ENCODE results near the gene PLCB1. TPM values are rescaled to one million over a fixed set of nuclear protein-coding genes. Genes with fewer than 3 reads are reported as not detected.
A peak's percentile ranks its signal among the peaks of the same experiment; 100 is the strongest.
"Not testable (repeated sequence)": the region's sequence is repeated elsewhere in the genome, so short reads cannot be mapped to it uniquely, and the experiment has no call there.

Gene PLCB1
- polyA plus RNA-seq, 6 donors from 2014 or later: 0.27 to 0.79 (median 0.54) TPM; not detected in 2

DNA sequence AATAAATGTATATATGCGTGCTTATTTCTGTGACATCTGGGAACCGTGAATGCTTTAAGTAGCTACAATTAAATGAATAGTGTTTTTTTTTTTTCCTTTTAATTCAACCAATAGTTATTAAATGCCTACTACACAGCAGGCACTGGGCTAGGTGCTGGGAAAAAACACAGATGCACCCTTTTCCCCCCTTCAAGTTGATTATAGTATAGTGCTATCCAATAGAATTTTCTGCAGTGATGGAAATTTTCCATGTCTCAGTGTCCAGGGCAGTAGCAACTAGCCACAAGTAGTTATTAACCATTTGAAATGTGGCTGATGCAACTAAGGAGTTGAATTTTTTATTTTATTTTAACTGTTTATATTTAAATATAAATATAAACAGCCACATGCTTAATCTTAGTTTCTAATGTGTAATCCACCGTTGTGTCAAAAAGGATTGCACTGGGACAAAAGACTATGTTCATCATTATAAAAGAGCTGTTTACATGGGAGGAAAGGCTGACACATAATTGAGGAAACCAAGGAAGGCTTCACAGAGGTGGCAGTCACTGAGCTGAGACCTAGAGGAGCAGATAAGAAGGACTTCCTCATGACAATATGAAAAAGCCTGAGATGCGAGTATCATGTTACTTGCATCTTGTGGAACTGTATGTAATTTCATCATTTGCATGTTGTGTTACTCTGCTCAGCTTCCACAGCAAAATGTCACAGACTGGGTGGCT, 675.6 kb downstream of the PLCB1 start:
- Mint-ChIP-seq H3K36me3 (no peaks in the 10 kb centered on the region), H3K4me3 (no peak overlapping the region), H3K4me1 (no peaks in the 10 kb centered on the region), H3K27ac (no peak overlapping the region), H3K9me3 (no peaks in the 10 kb centered on the region), H3K27me3 (no peaks in the 10 kb centered on the region)
- DNase-seq: no peak
- no peak for ATAC-seq (ENCODE audit: low read depth in 2 of 2)

DNA sequence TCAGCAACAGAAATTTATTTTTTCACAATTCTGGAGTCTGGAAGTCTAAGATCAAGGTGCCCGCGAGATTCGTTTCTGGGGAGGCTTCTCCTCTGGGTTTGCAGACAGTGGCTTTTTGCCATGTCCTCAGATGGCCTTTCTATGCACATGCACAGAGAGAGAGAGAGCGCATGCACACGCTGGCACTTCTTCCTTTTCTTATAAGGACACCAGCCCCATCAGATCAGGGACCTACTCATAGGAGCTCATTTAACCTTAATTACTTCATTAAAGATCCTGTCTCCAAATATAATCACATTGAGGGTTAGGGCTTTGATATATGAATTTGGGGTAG, 676.1 kb downstream of the PLCB1 start:
- Mint-ChIP-seq H3K36me3 (no peaks in the 10 kb centered on the region), H3K4me3 (no peak overlapping the region), H3K27me3 (no peaks in the 10 kb centered on the region), H3K27ac (no peak overlapping the region), H3K9me3 (no peaks in the 10 kb centered on the region), H3K4me1 (no peaks in the 10 kb centered on the region)
- no peak for DNase-seq
- no peak for ATAC-seq (ENCODE audit: low read depth in 2 of 2)

- Mint-ChIP-seq H3K27ac (no peak overlapping the region), H3K36me3 (no peaks in the 10 kb centered on the region), H3K4me3 (no peak overlapping the region), H3K4me1 (no peaks in the 10 kb centered on the region), H3K9me3 (no peaks in the 10 kb centered on the region), H3K27me3 (no peaks in the 10 kb centered on the region)
- DNase-seq (no peak), ATAC-seq (ENCODE audit: low read depth in 2 of 2) (no peak)
Observed at GRCh38 chr20:8809107-8809953, 677.3 kb downstream of the PLCB1 start.

DNA sequence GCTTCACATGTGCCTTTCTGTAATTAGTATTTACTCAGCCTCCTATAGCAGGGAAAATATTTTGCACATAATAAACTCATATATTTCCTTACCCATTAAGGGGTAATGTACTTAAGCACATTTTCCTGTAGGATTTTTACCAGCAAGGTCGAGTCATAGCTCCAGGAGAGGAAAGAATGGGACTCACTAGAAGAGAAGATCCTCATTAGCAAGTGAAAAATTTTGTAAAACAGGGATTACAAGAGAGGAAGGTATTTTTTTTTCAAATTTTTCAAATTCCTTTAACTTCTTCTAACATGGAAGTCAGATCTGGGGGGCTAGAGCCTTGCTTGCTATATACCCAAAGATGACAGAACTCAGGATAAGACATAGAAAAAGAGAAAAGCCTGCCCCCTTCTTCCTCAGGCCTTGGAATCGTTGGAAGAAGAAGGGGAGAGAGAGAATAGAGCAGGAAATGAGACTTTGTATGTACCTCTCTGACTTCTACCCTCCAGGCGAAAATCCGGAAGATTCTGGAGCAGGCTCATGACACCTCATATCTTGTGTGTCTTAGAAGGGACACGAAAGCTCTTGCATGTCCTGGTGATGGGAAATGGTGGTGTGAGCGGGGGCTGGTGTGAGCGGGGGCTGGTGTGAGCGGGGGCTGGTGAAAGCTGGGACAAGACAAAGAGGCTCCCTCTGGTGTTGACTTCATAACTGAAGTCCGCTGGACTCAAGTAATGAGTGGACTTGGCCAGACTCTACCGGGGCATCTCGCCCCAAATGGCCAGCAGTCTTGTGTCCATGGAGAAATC, 679.9 kb downstream of the PLCB1 start:
- ATAC-seq (ENCODE audit: low read depth in 2 of 2) (no peak), DNase-seq (no peak)
- Mint-ChIP-seq H3K9me3 (no peaks in the 10 kb centered on the region), H3K4me3 (no peak overlapping the region), H3K36me3 (no peaks in the 10 kb centered on the region), H3K27ac (no peak overlapping the region), H3K27me3 (no peaks in the 10 kb centered on the region), H3K4me1 (no peaks in the 10 kb centered on the region)

DNA sequence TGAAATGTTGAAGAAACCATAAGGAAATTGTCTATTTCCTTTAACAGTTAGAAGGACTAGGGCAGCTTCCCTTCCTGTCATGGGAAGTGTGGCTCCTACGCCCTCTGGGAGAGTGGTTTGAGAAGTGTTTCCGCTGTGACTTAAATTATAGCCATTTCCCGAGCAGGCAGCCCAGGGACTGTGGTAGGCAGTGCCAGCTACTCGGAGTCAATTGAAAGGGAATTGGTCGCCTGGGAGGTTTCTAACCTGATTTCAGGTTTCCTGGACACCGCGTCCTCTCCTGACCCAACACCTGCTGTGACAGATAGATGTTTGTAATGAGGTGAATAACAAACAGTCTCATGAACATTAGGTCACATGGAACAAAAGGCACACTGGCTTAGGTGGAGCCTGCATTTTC, 680.8 kb downstream of the PLCB1 start:
- H3K27ac Mint-ChIP-seq: no peak overlapping the region
- H3K9me3 Mint-ChIP-seq: no peaks in the 10 kb centered on the region
- H3K4me1 Mint-ChIP-seq: no peaks in the 10 kb centered on the region
- H3K36me3 Mint-ChIP-seq: no peaks in the 10 kb centered on the region
- H3K27me3 Mint-ChIP-seq: no peaks in the 10 kb centered on the region
- DNase-seq (no peak), ATAC-seq (ENCODE audit: low read depth in 2 of 2) (no peak)
- peak overlapping the region in 1 of 8 donors; percentile 4 for H3K4me3 Mint-ChIP-seq

DNA sequence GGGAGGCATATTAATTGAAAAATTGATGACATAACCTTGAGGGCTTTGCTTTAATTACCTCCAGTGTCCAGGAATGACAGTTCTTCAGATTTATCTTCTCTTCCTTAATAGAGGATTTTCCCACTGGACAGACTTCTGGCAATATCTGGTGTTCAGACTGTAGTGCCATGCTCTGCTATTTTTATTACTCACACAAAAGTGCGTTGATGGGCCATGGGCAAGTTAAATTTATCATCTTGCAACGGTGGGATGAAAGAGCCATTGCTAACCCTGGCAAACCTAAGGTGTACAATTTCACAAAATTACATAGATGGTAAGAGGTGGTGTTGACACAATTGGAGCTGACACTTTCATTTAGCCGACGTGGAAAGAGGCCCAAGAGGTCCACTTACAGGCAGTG, 683.1 kb downstream of the PLCB1 start:
- Mint-ChIP-seq H3K36me3 (no peaks in the 10 kb centered on the region), H3K27ac (no peak overlapping the region), H3K4me1 (no peaks in the 10 kb centered on the region), H3K4me3 (no peak overlapping the region), H3K27me3 (no peaks in the 10 kb centered on the region), H3K9me3 (peaks cover 0 to 9% (median 0%) of the 10 kb centered on the region in 7 donors)
- no peak for ATAC-seq (ENCODE audit: low read depth in 2 of 2)
- DNase-seq: no peak

- Mint-ChIP-seq H3K4me1 (no peaks in the 10 kb centered on the region), H3K4me3 (no peak overlapping the region), H3K27ac (no peak overlapping the region), H3K9me3 (peaks cover 0 to 7% (median 0%) of the 10 kb centered on the region in 7 donors), H3K27me3 (no peaks in the 10 kb centered on the region), H3K36me3 (no peaks in the 10 kb centered on the region)
- ATAC-seq (ENCODE audit: low read depth in 2 of 2): no peak
- no peak for DNase-seq
Observed at GRCh38 chr20:8829256-8829655, 697.2 kb downstream of the PLCB1 start.

- not testable (repeated sequence) for H3K4me3 Mint-ChIP-seq; ATAC-seq (ENCODE audit: low read depth in 2 of 2); H3K4me1 Mint-ChIP-seq; DNase-seq; H3K27ac Mint-ChIP-seq; H3K27me3 Mint-ChIP-seq; H3K36me3 Mint-ChIP-seq; H3K9me3 Mint-ChIP-seq
Observed at GRCh38 chr20:8834294-8834693, 702.2 kb downstream of the PLCB1 start.

DNA sequence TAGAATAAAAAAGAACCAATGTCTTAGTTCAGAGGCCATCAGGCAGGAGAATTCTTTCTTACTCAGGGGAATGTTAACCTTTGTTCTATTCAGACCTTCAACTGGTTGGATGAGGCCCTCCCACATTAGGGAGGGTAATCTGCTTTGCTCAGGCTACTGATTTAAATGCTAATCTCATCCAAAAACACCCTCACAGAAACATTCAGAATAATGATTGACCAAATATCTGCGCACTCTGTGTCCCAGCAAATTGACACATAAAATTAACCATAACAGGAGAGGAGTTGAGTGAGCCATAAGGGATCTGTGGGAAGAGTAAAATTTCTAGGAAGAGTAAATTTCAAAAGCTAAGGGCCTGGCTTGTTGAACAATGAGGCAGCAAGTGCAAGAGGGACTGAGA, 702.8 kb downstream of the PLCB1 start:
- no peak overlapping the region for H3K27ac Mint-ChIP-seq
- H3K4me1 Mint-ChIP-seq: no peaks in the 10 kb centered on the region
- DNase-seq (no peak), ATAC-seq (ENCODE audit: low read depth in 2 of 2) (no peak)
- H3K4me3 Mint-ChIP-seq: no peak overlapping the region
- no peaks in the 10 kb centered on the region for H3K36me3 Mint-ChIP-seq
- no peaks in the 10 kb centered on the region for H3K27me3 Mint-ChIP-seq
- peaks cover 0 to 4% (median 0%) of the 10 kb centered on the region in 7 donors for H3K9me3 Mint-ChIP-seq

- H3K27me3 Mint-ChIP-seq: no peaks in the 10 kb centered on the region
- no peak overlapping the region for H3K4me3 Mint-ChIP-seq
- no peak overlapping the region for H3K27ac Mint-ChIP-seq
- H3K36me3 Mint-ChIP-seq: no peaks in the 10 kb centered on the region
- H3K4me1 Mint-ChIP-seq: no peaks in the 10 kb centered on the region
- ATAC-seq (ENCODE audit: low read depth in 2 of 2) (no peak), DNase-seq (no peak)
- H3K9me3 Mint-ChIP-seq: peaks cover 0 to 4% (median 1%) of the 10 kb centered on the region in 7 donors
Observed at GRCh38 chr20:8837396-8837795, 705.3 kb downstream of the PLCB1 start.

DNA sequence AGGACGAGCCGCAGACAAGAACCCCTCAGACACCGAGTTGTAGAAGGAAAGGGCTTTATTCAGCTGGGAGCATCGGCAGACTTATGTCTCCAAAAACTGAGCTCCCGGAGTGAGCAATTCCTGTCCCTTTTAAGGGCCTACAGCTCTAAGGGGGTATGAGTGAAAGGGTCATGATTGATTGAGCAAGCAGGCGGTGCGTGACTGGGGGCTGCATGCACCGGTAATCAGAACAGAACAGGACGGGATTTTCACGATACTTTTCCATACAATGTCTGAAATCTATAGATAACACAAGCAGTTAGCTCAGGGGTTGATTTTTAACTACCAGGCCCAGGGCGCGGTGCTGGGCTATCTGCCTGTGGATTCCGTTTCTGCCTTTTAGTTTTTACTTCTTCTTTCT, 710.5 kb downstream of the PLCB1 start:
- DNase-seq (no peak), ATAC-seq (ENCODE audit: low read depth in 2 of 2) (no peak)
- H3K36me3 Mint-ChIP-seq: no peaks in the 10 kb centered on the region
- no peaks in the 10 kb centered on the region for H3K27me3 Mint-ChIP-seq
- H3K27ac Mint-ChIP-seq: no peak overlapping the region
- H3K4me1 Mint-ChIP-seq: no peaks in the 10 kb centered on the region
- H3K4me3 Mint-ChIP-seq: no peak overlapping the region
- H3K9me3 Mint-ChIP-seq: peaks cover 0 to 3% (median 0%) of the 10 kb centered on the region in 7 donors

- peaks cover 0 to 3% (median 0%) of the 10 kb centered on the region in 7 donors for H3K9me3 Mint-ChIP-seq
- no peaks in the 10 kb centered on the region for H3K27me3 Mint-ChIP-seq
- H3K4me1 Mint-ChIP-seq: no peaks in the 10 kb centered on the region
- H3K27ac Mint-ChIP-seq: no peak overlapping the region
- no peak for DNase-seq
- ATAC-seq (ENCODE audit: low read depth in 2 of 2): no peak
- no peak overlapping the region for H3K4me3 Mint-ChIP-seq
- no peaks in the 10 kb centered on the region for H3K36me3 Mint-ChIP-seq
Observed at GRCh38 chr20:8844179-8844578, 712.1 kb downstream of the PLCB1 start.

DNA sequence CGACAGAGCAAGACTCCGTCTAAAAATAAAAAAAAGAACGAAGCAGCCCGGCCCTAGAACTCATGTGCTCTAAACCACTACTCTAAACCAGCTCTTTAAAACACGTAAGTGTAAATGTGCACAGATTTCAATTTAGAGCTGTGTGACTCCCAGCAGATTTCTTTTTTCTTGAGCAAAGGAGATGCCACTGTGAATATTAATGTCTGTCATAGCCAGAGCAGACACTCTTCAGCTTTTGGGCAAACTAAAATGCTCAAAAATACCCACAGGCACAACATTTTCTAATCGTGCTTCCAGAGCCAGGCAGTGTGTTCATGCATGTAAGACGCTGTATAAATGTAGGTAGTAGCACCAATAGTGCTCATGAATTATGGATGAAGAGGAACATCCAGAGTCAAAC, 717.9 kb downstream of the PLCB1 start:
- Mint-ChIP-seq H3K27ac (no peak overlapping the region), H3K27me3 (no peaks in the 10 kb centered on the region), H3K4me3 (no peak overlapping the region), H3K4me1 (no peaks in the 10 kb centered on the region), H3K9me3 (no peaks in the 10 kb centered on the region), H3K36me3 (no peaks in the 10 kb centered on the region)
- no peak for ATAC-seq (ENCODE audit: low read depth in 2 of 2)
- DNase-seq: no peak

GRCh38 chr20:8851446-8851845, 719.4 kb downstream of the PLCB1 start:
- Mint-ChIP-seq H3K27me3 (no peaks in the 10 kb centered on the region), H3K4me3 (no peak overlapping the region), H3K36me3 (no peaks in the 10 kb centered on the region), H3K27ac (no peak overlapping the region), H3K9me3 (peaks cover 0 to 5% (median 0%) of the 10 kb centered on the region in 7 donors), H3K4me1 (no peaks in the 10 kb centered on the region)
- no peak for ATAC-seq (ENCODE audit: low read depth in 2 of 2)
- no peak for DNase-seq
